NCI-H2196 treated with DMSO at 0.1 percent for 48 hours (cell line): ENCODE data around the gene RANBP9.

Experiments used
- DNase-seq: peaks from one replicate; lab custom pipeline; 2025; ENCODE audit not compliant: unreplicated experiment; lab: John Stamatoyannopoulos, UW

The RANBP9 gene

DNA sequence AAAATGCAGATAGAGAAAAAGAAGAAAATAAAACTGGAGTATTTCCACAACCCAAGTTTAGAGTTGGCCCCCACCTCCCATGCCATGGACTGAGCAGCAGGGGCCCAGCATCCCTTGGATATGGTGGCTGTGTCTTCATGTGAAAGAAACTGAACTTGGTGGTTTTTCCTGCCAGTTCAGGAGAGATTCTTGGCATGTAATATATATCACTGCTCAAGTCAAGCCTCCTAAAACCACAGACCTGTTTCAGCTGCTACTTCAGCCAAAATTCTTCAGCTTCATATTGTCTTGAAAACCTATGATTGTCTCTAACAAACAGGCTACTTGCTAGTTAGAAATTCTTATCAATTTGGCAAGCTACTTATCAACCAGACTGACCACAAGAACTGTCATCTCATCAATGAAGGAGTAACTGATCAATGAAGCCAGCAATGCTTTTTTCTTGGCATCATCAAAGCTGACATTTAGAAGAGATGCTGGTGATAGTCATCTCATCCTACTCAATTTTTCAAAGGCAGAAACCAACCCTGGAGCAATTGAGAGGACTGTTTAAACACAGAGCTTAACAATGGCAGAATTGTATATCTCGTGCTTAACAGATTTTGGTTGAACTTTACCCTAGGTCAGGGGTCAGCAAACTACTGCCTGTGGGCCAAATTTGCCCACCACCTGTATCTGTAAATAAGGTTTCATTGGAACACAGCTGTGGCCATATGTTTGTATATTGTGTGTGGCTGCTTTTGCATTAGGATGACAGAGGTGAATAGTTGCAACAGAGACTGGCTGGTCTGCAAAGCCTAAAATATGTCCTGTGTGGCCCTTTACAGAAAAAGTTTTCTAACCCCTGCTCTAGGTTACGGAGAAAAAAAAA lies 106.9 kb downstream of the RANBP9 start:
- no peak for DNase-seq

DNA sequence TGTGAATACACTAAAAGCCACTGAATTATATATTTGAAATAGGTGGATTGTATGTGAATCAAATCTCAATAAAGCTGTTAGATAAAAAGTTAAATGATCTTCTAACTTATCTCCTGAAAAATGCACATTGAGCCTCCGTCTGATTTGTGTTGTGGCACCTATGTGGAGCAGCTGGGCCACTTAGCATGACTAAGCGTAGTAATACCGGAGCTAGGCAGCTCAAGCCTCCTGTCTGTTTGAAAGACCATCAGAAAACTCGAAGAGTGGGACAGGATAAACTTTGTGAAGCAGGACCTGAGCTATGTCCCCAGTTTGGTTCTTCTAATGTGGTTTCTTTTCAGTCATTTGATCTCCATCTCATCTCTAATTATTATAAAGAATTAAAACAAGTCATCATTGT lies 107.5 kb downstream of the RANBP9 start:
- DNase-seq = no peak

DNA sequence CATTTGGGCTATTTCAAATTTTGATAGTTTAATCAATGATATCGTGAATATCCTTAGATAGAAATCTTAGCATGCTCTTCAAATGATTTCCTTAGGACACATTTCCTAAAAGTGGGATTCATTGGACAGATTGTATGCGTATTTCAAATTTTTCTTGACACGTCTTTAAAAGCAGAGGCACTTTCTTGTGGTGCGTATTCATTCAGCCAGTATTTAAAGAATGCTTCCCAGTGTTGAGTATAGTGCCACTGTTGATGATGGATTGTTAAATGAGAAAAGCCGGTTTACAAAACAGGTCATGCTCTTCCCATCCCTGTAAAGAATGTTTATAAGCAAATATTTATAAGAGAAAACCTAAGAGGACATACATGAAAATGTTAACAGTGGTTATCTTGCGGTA lies 111.6 kb downstream of the RANBP9 start:
- no peak for DNase-seq

DNA sequence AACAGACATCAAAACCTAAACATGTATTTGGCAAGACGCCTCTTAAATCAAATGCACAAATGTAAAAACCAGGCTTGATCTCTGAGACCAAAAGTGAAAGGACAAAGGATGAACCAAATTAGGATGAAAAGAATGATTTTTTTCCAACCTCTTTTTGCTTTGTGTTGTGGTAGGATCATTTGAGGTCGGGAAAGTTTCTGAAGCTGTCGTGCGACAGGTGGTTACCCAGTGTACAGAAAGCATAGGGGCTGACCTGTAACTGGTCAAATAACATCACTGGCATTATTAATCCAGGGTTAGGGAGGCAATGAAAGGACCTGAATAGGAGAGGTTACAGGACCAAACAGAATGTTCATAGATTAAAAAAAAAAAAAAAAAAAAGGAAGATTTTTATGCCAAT lies 114.6 kb downstream of the RANBP9 start:
- DNase-seq = no peak

DNA sequence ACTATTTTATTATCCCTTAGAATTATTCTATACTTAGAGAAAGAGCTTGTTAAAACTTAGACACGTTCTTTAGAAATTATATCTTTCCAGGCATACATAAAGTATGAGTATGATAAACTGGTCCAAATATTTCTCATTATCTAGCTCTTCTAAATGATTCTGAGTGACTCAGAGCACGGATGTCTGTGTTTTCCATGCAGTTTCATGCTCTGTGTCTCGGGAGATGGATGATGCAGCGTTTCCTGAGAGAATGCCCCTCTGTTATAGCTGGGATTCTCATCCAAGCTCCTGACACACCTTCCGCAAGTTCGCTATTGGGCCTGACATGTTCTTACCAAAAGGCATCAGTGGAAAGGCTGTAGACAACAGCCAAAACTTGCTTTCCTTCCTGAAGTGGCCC lies 117.9 kb downstream of the RANBP9 start:
- DNase-seq = no peak

DNA sequence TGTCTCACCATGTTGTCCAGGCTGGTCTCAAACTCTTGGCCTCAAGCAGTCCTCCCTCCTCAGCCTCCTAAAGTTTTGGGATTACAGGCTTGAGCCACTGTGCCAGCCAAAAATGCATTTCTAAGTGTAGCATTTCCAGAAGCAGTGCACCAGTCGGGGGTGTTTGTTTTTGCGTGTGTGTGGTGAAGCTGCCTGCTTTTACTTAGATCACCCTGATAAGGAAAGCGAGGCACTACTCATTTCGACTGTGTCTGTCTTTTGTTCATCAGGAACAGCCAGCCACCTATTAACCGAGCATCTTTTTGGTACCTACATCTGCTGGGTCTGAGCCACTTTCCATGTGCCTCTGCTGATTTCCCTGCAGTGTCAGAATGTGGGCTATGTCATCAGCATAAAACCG lies 118.5 kb downstream of the RANBP9 start:
- DNase-seq = no peak

DNA sequence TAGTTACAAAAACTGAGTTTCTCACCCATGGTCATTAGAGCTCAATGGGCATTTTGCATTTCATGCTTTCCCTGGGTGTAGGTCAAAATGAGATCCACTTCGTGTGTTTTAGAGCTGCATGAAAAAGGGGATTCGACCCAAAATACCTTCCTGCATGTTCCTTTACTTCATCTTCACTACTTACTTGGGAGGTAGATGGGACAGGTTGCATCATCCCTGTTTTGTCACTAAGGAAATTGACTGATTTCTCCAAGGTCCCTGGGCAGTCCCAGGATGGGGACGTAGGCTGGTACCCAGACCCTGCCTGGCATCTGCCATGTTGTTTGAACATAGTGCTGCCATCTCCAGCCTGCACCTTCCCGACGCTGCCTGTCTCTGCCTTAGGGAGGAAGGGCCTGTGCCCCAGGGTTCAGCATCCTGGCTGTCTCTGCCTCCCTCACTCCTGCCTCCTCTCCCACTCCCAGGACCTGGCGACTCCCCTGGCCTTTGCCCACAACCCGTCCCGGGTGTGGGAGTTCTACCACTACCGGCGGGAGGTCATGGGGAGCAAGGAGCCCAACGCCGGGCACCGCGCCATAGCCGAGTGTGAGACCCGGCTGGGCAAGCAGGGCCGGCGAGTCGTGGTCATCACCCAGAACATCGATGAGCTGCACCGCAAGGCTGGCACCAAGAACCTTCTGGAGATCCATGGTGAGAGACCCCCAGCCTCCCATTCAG lies 120.3 kb downstream of the RANBP9 start:
- DNase-seq = no peak

DNA sequence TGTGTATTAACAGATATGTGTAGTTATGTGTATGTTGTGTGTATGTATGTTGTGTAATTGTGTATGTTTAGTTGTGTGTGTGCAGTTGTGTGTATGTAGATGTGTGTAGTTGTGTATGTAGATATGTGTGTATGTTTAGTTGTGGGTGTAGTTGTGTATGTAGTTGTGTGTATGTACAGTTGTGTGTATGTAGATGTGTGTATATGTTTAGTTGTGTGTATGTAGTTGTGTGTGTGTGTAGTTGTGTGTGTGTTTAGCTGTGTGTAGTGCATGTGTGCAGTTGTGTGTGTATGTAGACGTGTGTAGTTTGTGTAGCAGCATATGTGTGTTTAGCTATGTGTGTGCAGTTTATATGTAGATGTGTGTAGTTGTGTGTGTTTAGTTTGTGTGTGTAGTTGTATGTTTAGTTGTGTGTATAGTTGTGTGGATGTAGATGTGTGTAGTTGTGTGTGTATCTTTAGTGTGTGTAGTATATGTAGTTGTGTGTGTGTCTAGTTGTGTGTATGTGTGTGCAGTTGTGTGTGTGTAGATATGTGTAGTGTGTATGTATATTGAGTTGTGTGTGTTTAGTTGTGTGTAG lies 121.0 kb downstream of the RANBP9 start:
- DNase-seq = no peak

DNA sequence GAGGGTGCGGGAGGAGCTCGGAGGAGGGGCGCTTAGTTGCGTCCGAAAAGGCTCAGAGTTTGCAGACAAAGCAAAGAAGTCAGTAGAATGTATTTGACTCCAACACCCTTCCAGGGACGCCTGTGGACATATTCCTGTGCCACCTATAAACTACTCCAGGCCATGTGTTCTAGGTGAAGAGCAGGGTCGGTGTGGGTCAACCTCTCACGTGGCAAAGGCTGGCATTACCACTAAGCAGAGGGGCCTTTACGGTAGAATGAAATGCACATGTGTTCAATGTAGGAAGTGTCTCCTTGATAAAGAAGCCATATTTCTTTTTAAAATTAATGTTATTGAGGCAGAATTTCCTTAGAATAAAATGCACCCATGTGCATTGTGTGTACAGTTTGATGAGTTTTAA lies 121.8 kb downstream of the RANBP9 start:
- DNase-seq = no peak

DNA sequence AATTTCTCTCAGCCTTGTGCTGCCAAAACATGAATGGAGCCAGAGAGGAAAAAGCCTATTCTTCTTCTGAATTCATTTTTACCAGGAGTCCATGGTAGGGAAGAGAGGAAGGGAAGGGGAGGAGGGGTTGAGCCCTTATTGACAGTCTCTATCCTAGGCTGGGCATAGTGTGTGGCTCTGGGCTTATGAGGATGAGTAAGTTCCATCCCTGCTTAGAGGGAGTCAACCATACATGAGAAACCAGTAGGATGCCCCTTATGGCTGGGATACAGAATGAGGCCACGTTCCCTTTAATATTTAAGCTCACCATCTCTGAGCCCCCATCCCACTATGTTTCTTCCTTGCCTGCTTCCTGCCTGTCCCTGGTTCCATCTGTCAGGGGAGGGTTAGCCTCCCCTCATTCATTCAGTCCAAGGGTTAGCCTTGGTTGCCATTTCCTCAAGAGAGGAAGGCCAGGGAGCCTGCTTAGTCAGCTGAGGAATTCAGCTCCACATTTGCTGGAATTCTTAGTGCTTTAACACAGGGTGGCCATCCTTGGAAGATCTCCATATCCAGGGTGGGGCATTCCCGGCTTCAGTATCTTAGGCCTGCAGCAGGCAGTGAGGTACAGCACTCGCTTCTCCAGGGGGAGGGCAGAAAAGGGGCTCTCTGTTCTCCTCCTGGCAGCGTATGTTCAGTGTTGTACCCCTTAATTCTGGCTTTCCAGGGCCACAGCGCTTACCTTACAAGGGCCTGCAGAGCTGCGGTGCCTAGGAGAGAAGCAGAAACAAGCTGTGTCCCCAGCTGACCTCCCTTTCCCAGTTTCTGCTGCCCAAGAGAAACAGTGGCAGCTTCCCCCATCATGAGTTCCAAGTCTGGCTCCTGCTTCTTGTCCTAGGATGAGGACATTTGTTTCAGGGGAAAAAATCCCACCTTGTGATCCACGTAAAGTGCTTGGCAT lies 124.8 kb downstream of the RANBP9 start:
- DNase-seq = no peak

DNA sequence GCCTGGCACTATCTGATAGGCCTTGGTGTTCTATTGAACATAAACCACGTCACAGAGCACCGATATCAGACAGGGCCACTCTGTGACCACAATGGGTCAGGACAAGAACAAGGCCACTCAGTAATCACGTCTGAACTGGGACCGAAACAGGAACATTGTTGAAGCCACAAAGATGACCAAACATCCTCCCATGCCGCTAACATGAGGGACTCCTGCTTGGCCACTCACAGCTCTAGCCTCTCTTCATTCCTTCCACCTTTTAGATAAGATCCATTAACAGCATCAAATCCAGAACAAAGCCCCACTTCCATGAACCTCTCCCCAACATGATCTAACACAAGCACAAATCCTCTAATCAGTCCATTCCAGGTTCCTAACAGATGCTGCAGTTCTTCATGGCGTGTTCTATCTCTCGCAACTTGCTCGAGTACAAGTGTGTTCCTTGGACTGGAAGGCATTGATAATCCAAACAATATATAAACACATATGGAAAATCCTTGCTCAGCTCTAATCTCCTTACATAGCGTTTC lies 129.9 kb downstream of the RANBP9 start:
- no peak for DNase-seq

DNA sequence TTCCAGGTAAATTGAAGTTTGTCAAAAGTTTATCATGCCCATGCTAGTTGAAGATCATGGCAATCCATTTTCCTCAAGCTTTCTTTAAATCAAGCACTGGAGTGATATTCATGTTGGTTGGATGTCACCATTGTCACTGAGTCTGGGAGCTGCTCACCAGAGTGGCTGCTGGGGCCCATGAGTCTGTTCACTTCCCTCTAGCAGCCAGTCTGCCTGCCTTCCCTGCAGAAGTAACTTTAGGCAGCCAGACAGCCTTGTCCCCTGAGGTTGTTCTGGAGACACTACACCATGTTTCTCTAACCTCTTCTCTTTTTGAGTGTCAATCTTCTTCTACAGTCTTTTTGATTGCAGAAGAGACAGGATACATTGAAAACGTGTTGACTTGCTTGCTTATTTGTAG lies 131.7 kb downstream of the RANBP9 start:
- no peak for DNase-seq

DNA sequence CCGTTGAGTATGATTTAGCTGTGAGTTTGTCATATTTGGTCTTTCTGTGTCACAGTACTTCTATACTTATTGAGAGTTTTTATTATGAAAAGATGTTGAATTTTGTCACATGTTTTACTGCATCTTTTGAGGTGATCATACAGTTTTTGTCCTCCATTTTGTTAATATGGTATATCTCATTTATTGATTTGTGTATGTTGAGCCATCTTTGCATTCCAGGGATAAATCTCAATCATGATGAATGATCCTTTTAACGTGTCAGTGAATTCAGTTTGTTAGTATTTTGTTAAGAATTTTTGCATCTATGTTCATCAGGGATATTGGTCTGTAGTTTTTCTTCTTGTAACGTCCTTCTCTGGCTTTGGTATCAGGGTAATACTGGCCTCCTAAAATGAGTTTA lies 133.7 kb downstream of the RANBP9 start:
- no peak for DNase-seq

DNA sequence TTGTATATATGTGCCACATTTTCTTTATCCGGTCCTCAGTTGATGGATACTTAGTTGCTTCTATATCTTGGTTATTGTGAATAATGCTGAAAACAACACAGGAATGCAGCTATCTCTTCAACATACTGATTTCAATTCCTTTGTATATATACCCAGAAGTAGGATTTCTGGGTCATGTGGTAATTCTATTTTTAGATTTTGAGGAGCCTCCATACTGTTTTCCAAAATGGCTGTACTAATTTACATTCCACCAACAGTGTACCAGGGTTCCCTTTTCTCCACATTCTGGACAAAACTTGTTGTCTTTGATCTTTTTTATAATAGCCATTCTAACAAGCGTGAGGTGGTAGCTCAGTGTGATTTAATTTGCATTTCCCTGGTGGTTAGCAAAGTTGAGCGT lies 135.6 kb downstream of the RANBP9 start:
- DNase-seq = no peak

DNA sequence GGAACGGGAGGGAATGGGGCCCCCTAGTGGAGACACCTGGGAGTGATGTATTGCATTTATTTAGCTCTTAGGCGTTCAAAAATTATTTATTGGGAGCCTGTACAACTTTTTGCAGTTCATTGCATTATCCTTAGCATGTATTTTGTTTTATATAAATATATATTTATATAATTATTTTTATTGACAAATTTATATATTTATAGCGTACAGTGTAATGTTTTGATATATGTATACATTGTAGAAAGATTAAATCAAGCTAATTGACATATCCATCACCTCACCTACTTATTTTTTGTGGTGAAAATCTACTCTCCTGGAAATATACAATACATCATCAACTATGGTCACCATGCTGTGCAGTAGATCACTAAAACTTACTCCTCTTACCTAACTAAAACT lies 136.3 kb downstream of the RANBP9 start:
- DNase-seq = no peak

DNA sequence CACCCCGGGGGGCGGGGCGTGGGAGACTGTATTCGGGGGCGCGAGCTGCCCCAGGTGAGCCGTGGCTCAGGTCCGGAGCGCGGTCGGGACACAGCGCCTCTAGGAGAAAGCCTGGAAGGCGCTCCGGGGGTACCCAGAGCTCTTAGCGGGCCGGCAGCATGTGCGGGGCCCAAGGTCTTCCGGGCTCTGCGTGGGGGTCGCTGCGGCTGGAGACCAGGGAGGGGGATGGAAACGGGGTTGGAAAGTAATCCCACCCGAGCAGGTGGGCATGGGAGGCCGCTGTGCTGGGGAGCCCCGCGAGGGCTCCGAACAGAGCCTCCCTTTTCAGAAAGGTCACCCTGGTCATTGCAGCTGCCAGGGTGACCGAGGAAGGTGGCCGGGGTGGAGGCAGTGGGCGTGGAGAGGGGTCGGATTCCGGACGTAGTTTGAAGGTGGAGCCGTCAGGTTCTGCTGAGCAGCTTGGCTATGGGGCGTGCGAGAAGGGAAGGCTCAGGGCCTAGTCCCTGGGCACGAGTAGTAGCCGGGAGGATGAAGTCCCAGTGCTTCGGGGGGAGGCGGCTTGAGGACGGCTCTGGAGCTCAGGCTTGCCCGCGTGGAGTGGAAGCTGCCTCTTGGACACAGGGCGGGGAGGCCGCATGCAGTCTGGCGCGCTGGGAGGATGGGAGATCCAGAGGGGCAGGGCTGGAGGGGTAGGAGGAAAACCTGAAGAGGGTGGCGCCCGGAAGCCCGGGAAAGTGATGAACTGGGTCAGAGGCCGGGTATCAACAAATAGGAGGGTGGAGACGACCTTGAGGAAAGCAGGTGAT lies 136.9 kb downstream of the RANBP9 start, which contains the start of gene SIRT5:
Gene SIRT5 (plus strand): TSS at position 31 of the 806 bp plus-strand sequence. CDS start 9,510 bp downstream, outside the sequence.
- peak; percentile 89 for DNase-seq

DNA sequence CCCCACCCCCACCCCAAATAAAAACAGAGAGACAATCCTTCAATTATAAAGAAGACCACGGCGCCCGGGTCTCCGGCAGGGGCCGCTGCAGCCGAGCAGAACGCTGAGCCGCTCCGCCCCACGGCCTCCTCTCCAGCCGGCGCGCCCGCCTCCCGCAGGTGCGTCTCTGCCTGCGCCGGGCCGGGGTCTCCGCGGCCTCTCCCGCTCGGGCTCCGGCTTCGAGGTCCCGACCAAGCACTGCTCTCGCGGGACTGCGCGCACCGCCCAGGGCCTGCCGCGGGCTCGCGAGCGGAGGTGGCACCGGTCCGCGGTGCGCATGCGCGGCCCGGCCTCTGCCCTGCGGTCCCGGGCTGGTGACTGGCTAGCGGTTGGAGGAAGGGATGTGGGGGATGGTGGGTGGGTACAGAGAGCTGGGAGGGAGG lies 137.5 kb downstream of the RANBP9 start:
- DNase-seq = peak; percentile 84

DNA sequence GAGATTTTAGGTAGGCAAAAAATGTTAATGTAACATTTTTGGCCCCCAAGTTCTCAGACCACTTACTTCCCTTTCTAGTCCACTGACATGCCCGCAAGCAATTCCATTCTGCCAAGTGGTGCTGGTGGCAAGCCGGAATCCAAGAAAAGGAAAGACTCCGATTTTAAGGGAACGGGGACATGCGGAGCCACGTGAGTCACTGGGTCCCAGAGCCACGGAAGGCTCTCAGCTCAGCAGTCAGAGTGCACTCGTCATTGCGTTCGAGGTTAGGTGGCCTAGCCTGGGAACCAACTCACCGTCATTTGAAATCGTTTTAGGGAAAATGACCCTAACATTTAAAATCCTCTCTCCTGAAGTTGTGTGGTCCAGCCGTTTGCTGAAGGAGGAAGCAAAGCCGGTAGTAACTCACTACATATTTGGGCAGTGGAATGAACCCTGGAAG lies 137.9 kb downstream of the RANBP9 start:
- no peak for DNase-seq

DNA sequence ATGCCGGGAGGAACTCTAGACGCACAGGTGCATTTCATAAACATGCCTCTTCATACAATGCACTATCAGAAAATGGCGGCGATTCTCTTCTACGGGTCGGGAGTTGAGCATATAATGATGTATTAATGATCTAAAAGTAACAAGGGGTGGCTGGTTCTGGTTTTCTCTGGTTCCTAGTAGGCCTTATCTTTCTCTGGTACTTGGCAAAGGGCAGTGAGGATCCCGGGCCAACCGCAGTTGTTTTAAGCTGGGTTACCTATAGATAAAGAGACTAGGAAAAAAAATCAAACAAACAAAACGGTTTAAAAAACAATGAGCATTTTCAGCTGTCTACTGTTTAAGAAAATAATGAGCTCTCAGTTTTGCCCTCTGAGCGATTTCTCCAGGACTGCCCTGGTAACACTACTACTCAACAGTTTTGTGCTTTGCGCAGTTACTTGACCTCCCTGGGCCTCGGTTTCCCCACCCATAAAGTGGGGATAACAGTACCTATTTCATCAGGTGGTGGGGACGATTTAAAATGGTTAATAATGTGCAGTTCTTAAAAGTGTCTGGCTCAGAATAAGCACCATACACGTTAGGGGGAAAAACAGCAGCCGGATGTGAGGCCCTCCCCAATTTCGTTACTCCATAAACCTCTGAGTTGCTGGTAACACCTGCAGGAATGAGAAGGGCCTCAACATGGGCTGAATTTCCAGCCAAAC lies 138.5 kb downstream of the RANBP9 start:
- no peak for DNase-seq
